Keratinocyte (primary cell): ENCODE results near the gene PDE8A. TPM values are rescaled to one million over a fixed set of nuclear protein-coding genes. Genes with fewer than 3 reads are reported as not detected.

ENCODE experiments used
- DNase-seq: peaks from one replicate; pipeline ENCODE4 v3.0.0-alpha.2; 2011; ENCODE audit warnings: low read depth, missing footprints, low spot score
- FAIRE-seq: peaks from 2 replicates; lab custom pipeline; 2011; peaks lifted over from hg19 to GRCh38; lab: Jason Lieb, UNC
- H2AFZ ChIP-seq: 2 replicates; pipeline ENCODE4 v1.6.0; 2012; ENCODE audit warnings: low read length, control low read depth, inconsistent platforms; ENCODE audit not compliant: control insufficient read depth
- H3K27ac ChIP-seq: 2 replicates; pipeline ENCODE4 v1.5.1; 2011; ENCODE audit warnings: low read length; ENCODE audit not compliant: control insufficient read depth, insufficient read depth
- H3K27me3 ChIP-seq: 3 replicates; pipeline ENCODE4 v1.6.0; 2011; ENCODE audit warnings: low read length; ENCODE audit not compliant: control insufficient read depth, insufficient read depth; ENCODE audit errors: extremely low read depth
- H3K36me3 ChIP-seq, 2 experiments: 2 replicates in 1 of 2; 3 replicates in 1 of 2; pipeline ENCODE4 v1.5.1; 2011; ENCODE audit warnings: low read length in 2 of 2, mild to moderate bottlenecking in 1 of 2; ENCODE audit not compliant: control insufficient read depth in 2 of 2, insufficient read depth in 2 of 2; ENCODE audit errors: extremely low read depth in 1 of 2
- H3K4me1 ChIP-seq: 3 replicates; pipeline ENCODE4 v1.5.1; 2011; ENCODE audit warnings: low read length; ENCODE audit not compliant: control insufficient read depth, insufficient read depth; ENCODE audit errors: extremely low read depth
- H3K4me2 ChIP-seq: 3 replicates; pipeline ENCODE4 v1.6.0; 2011; ENCODE audit warnings: low read depth, low read length; ENCODE audit not compliant: control insufficient read depth, insufficient read depth; ENCODE audit errors: extremely low read depth
- H3K4me3 ChIP-seq, 3 experiments: fragments of 200-600 bp in 1 of 3; sonication (generic) in 1 of 3; 2 replicates in 2 of 3; 3 replicates in 1 of 3; pipeline ENCODE4 v1.5.1; 2011 to 2016; ENCODE audit warnings: low read length in 3 of 3, mild to moderate bottlenecking in 3 of 3, control low read depth in 2 of 3, inconsistent platforms in 1 of 3, low read depth in 1 of 3, mixed read lengths in 1 of 3, mixed run types in 1 of 3, moderate library complexity in 1 of 3; ENCODE audit not compliant: control insufficient read depth in 2 of 3, insufficient read depth in 2 of 3; ENCODE audit errors: extremely low read depth in 1 of 3
- H3K79me2 ChIP-seq: 2 replicates; pipeline ENCODE4 v1.6.0; 2012; ENCODE audit warnings: low read length; ENCODE audit not compliant: control insufficient read depth, insufficient read depth
- H3K9ac ChIP-seq: 3 replicates; pipeline ENCODE4 v1.6.0; 2011; ENCODE audit warnings: low read length; ENCODE audit not compliant: control insufficient read depth, insufficient read depth; ENCODE audit errors: extremely low read depth
- H3K9me1 ChIP-seq: 3 replicates; pipeline ENCODE4 v1.6.0; 2011; ENCODE audit warnings: low read length; ENCODE audit not compliant: control insufficient read depth, insufficient read depth; ENCODE audit errors: extremely low read depth
- H3K9me3 ChIP-seq: 2 replicates; pipeline ENCODE4 v1.5.1; 2012; ENCODE audit warnings: low read depth, low read length; ENCODE audit not compliant: control insufficient read depth
- H4K20me1 ChIP-seq: 3 replicates; pipeline ENCODE4 v1.6.0; 2011; ENCODE audit warnings: low read length; ENCODE audit not compliant: control insufficient read depth, insufficient read depth; ENCODE audit errors: extremely low read depth
- EZH2 ChIP-seq: IDR thresholded peaks from one replicate; pipeline ENCODE4 v1.6.1; 2012; ENCODE audit warnings: inconsistent platforms, mild to moderate bottlenecking, low read length, moderate library complexity
- dilution Hi-C: fragments of 300-500 bp; cut with MboI; formaldehyde crosslinking; loops from one replicate; pipeline ENCODE4 v1.7.0; 2020; ENCODE audit warnings: low sequenced_read_pairs; ENCODE audit not compliant: extremely low pct_ligation_motif_present
- polyA plus RNA-seq, 5 experiments: library from polyadenylated mRNA; depleted of rRNA in 3 of 5; stranded (reverse) in 3 of 5; stranded (forward) in 1 of 5; unstranded in 1 of 5; fragments of >200 nt; gene quantifications; 1 replicate in 1 of 5; 2 replicates in 3 of 5; 3 replicates in 1 of 5; pipeline versions ENCODE4 v1.2.1 to v1.2.3, GENCODE V29; 2011 to 2012; ENCODE audit warnings: missing spikeins in 2 of 5, low read depth in 1 of 5, low replicate concordance in 1 of 5
- TF ChIP-seq, protein P1 (sequence below), 3 experiments: IDR thresholded peaks in 1 of 3; conservative IDR thresholded peaks in 1 of 3; optimal IDR thresholded peaks in 1 of 3; 2 replicates in 2 of 3; 3 replicates in 1 of 3; pipeline versions ENCODE3 to v1.5.1; 2011; ENCODE audit warnings: low read length in 3 of 3, mild to moderate bottlenecking in 3 of 3, moderate library complexity in 2 of 3, control low read depth in 1 of 3, inconsistent platforms in 1 of 3; ENCODE audit not compliant: insufficient read depth in 2 of 3; ENCODE audit errors: extremely low read depth in 1 of 3

The PDE8A gene
- polyA plus RNA-seq, 1 donor (not counting 4 experiments of a cell fraction or from before 2014, with no cell fraction given) = 24.1 TPM

DNA sequence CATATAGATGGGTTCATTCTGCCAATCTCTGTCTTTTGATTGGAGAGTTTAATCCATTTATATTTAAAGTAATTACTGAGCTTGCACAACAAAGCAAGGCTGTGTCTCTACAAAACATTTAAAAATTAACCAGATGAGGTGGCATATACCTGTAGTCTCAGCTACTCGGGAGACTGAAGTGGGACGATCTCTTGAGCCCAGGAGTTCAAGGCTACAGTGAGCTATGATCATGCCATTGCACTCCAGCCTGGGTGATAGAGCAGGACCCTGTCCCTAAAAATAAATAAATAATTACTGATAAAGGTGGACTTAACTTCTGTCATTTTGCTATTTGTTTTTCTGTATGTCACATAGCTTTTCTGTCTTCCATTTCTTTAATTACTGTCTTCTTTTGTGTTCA lies 78.1 kb downstream of the PDE8A start:
- Histone ChIP-seq H3K9ac (no peak overlapping the region), H2AFZ (no peak overlapping the region)
- no peak for FAIRE-seq

DNA sequence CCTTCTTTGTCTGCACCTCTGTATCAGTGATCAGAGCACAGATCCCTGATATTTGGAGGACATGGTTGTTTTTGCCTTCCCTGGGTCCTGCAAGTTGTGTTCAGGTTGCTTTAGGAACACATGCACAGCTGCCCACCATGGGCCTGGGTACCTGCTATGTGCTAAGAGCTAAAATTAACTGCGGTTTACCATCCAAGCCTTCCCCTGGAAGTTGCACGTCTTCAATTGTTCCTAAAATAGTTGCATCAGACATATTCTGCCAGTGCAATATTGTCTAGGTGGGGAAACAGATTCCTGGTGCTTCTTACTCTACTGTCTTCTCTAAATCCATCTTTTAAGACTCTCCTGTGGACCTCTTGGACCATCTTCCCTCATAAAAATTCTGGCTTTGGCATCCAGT lies 80.9 kb downstream of the PDE8A start:
- Histone ChIP-seq H4K20me1 (no peaks in the 10 kb centered on the region), H3K9me3 (no peaks in the 10 kb centered on the region), H3K9ac (no peak overlapping the region), H3K4me2 (no peak overlapping the region), H3K27me3 (no peaks in the 10 kb centered on the region), H3K36me3 (peaks cover 0 to 2% of the 10 kb centered on the region in 2 experiments), H3K4me3 (no peak overlapping the region), H3K27ac (no peak overlapping the region), H2AFZ (no peak overlapping the region), H3K79me2 (peaks cover 5% of the 10 kb centered on the region), H3K4me1 (no peaks in the 10 kb centered on the region), H3K9me1 (no peaks in the 10 kb centered on the region)
- DNase-seq (no peak), FAIRE-seq (no peak)
- no peak for TF ChIP-seq EZH2
- TF ChIP-seq, protein P1, sequence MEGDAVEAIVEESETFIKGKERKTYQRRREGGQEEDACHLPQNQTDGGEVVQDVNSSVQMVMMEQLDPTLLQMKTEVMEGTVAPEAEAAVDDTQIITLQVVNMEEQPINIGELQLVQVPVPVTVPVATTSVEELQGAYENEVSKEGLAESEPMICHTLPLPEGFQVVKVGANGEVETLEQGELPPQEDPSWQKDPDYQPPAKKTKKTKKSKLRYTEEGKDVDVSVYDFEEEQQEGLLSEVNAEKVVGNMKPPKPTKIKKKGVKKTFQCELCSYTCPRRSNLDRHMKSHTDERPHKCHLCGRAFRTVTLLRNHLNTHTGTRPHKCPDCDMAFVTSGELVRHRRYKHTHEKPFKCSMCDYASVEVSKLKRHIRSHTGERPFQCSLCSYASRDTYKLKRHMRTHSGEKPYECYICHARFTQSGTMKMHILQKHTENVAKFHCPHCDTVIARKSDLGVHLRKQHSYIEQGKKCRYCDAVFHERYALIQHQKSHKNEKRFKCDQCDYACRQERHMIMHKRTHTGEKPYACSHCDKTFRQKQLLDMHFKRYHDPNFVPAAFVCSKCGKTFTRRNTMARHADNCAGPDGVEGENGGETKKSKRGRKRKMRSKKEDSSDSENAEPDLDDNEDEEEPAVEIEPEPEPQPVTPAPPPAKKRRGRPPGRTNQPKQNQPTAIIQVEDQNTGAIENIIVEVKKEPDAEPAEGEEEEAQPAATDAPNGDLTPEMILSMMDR (optimal IDR thresholded peaks at IDR 0.05 in 1 of 3, IDR thresholded peaks at IDR 0.05 in 1 of 3, conservative IDR thresholded peaks at IDR 0.05 in 1 of 3; ENCODE audit: extremely low read depth in 1 of 3, insufficient read depth in 2 of 3, low read length in 3 of 3) = no peak
- dilution Hi-C loops = no loop called here

More for the DNA sequence above, 78.1 kb downstream of the PDE8A start:
- Histone ChIP-seq H4K20me1 (no peaks in the 10 kb centered on the region), H3K27me3 (no peaks in the 10 kb centered on the region), H3K27ac (no peak overlapping the region), H3K79me2 (peaks cover 6% of the 10 kb centered on the region), H3K4me2 (no peak overlapping the region), H3K36me3 (no peaks in the 10 kb centered on the region), H3K9me1 (no peaks in the 10 kb centered on the region), H3K4me1 (no peaks in the 10 kb centered on the region), H3K9me3 (no peaks in the 10 kb centered on the region), H3K4me3 (no peak overlapping the region)
- DNase-seq = no peak
- TF ChIP-seq EZH2 = no peak
- TF ChIP-seq, protein P1 (optimal IDR thresholded peaks at IDR 0.05 in 1 of 3, IDR thresholded peaks at IDR 0.05 in 1 of 3, conservative IDR thresholded peaks at IDR 0.05 in 1 of 3; ENCODE audit: extremely low read depth in 1 of 3, insufficient read depth in 2 of 3, low read length in 3 of 3) = no peak
- dilution Hi-C loops = no loop called here
